Body of pancreas (tissue), 4 donors: ENCODE measurements around the gene CENPC.

ENCODE experiments used
- CTCF ChIP-seq, 7 experiments: fragments of 450-650 bp in 4 of 7; fragments of 200-600 bp in 3 of 7; sonication (generic) in 3 of 7; IDR thresholded peaks; one replicate each; pipeline ENCODE4 v1.5.1; 2016 to 2019; ENCODE audit warnings: antibody characterized with exemption in 7 of 7
- POLR2A ChIP-seq, 3 donors: fragments of 450-650 bp; IDR thresholded peaks; one replicate each; pipeline ENCODE4 v1.6.1; 2016; ENCODE audit warnings: antibody characterized with exemption in 3 of 3, mild to moderate bottlenecking in 2 of 3

GRCh38 chr4:67558493-67558892 is 13.2 kb upstream of the CENPC start, which contains the start of gene STAP1:
- TF ChIP-seq CTCF (IDR thresholded peaks at IDR 0.05) (no peak), POLR2A (IDR thresholded peaks at IDR 0.05) (no peak)
